CD4-positive, alpha-beta T cell treated with Interleukin-4 for 1 hour (primary cell): ENCODE measurements around the gene MPZ.
"Not testable (repeated sequence)": the region's sequence is repeated elsewhere in the genome, so short reads cannot be mapped to it uniquely, and the experiment has no call there.

Experiments
- DNase-seq, 2 donors: peaks; one replicate each; pipeline ENCODE4 v3.0.0-alpha.2; 2020 to 2022

MPZ gene

DNA sequence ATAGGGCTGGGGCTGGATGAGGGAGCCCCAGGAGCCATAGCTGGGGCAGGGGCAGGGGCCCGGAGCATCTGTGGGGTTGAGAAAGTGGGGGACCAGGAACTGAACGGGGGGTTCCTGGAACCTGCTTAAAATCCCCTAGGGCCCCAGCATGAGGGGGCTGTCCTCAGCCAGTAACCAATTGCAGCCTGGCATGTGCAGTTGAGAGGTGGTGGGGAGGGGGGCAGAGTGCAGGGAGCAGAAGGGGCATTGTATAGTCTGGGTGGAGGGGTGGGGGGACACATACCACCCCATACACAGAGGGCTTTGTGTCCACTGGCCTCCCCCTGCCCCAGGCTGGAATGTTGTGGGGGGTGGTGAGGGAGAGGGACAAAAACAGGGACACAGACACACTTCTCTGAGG is at the start of gene MPZ:
TSS of gene MPZ (minus strand) at position 101 of the 400 bp plus-strand sequence. CDS start at position 38, 63 bp downstream.
- no peak for DNase-seq

DNA sequence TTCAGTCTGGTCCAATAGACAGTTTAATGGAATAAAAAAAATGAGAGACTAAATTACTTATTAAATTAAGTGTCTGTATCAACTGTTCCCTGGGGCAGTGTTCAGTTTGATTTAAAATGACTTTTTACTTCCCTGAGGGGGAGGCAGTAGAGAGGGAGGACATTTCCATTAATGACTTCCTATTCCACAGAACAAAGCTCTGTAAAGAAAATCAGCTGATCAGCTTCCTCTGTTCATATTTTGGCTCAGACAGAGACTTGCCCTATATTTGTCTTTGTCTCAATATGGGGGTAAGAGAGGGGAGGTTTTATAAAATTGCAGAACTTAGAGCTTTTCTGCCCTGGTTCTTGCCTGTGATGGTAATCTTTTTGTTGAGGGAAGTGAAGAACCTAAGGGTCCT is 49.5 kb upstream of the MPZ start:
- DNase-seq: no peak

DNA sequence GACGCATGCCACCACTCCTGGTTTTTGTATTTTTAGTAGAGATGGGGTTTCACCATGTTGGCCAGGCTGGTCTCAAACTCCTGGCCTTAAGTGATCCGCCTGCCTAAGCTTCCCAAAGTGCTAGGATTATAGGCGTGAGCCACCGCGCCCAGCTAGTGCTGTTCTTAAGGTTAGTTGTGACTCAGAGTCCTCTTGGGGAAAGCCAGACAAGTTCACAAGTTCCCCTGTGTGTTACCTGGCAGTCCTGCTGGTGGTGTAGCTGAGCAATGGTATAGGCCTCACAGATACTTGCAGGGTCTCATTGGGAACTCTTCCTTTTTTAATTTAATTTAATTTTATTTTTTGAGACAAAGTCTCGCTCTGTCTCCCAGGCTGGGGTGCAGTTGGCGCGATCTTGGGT is 47.3 kb upstream of the MPZ start:
- no peak for DNase-seq

DNA sequence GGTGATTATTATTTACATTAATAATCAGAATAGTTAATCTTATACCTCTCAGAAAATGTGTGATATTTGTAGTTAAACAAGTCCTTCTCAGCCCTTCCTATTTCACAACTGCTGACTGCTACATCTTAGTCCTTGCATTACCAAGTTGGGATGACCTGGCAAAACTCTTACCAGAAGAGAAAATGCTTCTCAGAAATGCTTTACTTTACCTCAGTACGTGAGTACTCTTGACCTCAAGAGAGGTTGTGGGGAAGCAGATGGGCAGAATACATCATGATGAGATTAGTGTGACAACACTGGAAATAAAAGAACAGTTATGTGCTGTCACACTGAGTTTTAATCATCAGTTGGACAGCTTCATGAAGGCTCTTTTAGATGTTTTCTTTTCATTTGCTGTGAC is 41.7 kb upstream of the MPZ start:
- no peak for DNase-seq

DNA sequence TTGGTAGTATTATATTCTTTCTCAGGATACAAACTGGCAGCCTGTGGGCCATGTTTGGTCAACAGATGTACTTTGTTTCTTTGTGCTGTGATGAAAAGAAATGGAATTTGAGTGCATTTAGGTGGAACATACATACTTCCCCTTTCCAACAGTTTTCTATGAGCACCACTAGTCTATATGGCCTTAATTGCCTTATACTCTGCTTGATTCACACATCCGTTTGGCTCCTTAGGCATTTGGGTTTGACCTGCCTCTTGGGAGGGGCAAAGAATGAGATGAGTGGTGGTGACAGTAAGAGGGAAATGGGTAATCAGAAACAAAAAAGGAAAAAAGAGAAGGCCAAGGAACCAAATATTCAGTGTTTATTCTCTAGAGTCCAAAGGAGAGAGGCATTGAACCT is 40.9 kb upstream of the MPZ start:
- DNase-seq: no peak

DNA sequence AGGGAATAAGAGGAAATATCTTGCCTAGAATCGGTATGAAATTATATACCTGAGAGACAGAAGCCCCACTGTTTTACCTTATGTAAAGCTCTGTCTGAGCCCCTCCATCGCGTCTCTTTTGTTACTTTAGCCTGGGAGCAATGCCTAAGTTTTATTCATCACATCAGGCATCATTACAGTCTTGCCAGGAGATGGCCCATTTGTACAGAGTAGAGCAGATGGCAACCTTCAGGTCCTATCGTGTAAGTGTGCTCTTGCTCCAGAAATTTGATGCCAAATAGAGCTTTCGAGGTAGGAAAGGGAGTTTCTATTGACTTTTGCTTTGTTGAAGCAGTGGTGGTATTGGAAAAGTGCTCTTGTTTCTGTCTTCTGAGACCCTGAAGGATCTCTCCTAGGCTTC is 33.1 kb upstream of the MPZ start:
- DNase-seq: no peak

DNA sequence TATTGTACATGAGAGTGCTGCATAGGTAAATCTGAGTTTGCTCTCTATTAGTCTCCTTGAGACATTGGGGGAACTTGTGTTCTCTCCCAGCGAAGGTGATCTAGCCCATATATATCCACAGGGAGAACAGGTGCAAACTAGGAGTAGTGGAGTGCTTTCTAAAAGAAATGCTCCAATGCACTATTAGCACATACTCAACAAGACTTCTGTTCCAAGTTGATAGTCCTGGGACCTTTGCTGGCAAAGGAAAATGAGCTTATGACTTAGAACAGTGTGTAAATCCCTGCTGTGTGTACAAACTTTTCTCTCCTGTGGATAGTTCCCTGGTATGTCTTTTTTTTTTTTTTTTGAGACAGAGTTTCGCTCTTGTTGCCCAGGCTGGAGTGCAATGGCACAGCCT is 32.4 kb upstream of the MPZ start:
- DNase-seq: no peak

DNA sequence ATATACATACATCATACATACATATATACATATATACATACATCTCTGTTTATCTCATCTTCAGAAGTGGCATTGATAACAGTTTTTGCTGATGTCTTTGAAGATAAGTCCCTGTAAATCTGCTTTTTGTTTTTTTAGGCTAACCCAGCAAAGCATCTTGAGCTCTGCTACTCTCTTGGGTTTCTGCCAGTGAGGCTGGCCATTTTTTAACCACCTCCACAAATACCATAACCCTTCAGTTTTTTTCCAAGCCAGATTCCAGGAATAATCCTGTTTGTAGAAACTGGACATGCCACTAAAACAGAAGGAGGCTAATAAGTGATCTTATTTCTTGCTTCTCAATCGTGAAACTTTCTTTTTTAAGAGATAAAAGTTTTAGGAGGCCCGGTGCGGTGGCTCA is 26.0 kb upstream of the MPZ start:
- no peak for DNase-seq

DNA sequence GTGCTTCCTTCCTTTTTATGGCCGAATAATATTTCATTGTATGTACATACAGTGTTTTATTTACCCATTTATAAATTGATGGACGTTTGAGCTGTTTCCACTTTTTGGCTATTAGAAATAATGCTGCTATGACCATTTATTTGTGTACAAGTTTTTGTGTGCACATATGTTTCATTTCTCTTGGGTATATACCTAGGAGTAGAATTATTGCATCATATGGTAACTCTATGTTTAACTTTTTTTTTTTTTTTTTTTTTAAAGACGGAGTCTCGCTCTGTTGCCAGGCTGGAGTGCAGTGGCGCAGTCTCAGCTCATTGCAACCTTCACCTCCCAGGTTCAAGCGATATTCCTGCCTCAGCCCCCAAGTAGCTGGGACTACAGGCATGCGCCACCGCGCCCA is 23.4 kb upstream of the MPZ start:
- no peak for DNase-seq

DNA sequence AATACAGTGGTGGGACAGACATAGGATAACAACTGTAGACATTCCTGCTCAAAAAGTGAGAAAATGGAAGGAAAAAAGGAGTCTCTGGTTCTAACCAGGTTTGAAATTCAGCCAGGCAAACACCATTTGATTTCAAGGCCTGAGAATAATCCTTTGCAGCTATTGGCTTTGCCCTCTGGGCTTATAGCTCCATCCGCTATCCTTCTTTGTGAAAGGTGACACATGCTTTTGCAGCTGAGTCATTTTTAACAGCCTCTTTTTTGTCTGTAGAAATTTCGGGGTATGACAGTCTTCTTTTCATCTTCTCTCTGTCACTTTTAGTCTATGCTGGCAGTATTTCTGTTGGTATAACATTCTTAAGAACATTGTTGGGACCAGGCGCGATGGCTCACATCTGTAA is 20.6 kb upstream of the MPZ start:
- DNase-seq: no peak

DNA sequence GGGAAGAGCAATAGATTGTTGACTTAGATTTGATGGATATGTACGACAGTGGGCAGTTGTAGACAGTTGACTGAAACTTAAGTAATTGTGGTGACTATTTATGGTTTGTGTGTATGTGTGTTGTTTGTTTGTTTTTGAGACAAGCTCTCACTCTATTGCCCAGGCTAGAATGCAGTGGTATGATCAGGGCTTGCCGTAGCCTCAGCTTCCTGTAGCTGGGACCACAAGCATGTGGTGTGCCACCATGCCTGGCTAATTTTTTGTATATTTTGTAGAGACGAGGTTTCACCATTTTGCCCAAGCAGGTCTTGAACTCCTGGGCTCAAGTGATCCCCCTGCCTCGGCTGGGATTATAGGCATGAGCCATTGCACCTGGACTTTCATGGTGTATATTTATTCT is 14.3 kb upstream of the MPZ start:
- peak in 1 of 2 donors; percentile 30 for DNase-seq

DNA sequence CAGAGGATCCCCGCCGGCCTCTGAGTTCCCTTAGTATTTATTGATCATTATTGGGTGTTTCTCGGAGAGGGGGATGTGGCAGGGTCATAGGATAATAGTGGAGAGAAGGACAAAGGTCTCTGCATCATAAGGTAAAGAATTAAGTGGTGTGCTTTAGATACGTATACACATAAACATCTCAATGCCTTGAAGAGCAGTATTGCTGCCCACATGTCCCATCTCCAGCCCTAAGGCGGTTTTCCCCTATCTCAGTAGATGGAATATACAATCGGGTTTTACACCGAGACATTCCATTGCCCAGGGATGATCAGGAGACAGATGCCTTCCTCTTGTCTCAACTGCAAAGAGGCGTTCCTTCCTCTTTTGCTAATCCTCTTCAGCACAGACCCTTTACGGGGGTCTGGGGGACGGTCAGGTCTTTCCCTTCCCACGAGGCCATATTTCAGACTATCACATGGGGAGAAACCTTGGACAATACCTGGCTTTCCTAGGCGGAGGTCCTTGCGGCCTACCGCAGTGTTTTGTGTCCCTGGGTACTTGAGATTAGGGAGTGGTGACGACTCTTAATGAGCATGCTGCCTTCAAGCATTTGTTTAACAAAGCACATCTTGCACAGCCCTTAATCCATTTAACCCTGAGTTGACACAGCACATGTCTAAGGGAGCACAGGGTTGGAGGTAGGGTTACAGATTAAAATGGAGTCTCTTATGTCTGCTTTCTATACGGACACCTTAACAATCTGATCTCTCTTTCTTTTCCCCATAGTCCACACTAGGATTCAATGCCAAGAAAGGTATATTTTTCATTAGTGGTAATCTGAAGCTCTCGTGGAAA is 6.3 kb upstream of the MPZ start:
- not testable (repeated sequence) for DNase-seq

DNA sequence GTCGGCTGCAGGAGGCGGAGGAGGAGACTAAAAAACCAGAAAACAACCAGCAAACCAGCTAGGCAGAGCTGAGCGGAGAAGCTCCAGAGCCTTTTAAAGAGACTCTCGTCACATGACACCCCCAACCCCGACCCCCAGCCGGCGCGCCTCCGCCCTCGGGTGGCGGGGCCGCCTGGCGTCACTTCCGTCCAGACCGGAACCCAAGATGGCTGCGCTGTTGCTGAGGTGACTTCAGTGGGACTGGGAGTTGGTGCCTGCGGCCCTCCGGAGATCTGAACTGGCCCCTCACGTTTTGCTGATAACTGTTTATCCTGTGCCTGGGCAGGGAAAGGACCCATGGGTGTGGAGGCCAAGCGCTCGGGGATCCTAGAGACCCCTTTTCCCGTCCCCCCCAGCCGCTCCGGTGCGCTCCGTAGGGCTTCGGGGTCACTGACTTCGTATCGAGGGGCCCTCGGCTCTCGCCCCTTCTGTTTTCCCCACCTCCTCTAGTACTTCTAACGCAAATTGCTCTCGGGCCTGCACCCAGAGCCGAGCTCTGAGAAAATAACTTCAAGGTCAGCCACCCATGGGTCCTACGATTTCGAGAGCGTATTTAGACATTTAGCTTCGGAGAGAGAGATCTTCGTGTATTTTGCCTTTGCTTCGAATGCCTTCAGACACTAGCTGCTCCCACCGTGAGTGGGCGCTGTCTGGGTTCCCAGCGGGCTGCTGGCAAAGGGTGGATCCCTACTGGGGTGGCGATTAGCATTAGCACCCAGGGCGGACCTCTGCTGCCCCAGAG is 4.6 kb upstream of the MPZ start, which contains the start of gene SDHC:
TSS of gene SDHC (plus strand) at position 181 of the 781 bp plus-strand sequence. CDS start at position 206, 25 bp downstream.
- peak; percentile 93 to 94 for DNase-seq

DNA sequence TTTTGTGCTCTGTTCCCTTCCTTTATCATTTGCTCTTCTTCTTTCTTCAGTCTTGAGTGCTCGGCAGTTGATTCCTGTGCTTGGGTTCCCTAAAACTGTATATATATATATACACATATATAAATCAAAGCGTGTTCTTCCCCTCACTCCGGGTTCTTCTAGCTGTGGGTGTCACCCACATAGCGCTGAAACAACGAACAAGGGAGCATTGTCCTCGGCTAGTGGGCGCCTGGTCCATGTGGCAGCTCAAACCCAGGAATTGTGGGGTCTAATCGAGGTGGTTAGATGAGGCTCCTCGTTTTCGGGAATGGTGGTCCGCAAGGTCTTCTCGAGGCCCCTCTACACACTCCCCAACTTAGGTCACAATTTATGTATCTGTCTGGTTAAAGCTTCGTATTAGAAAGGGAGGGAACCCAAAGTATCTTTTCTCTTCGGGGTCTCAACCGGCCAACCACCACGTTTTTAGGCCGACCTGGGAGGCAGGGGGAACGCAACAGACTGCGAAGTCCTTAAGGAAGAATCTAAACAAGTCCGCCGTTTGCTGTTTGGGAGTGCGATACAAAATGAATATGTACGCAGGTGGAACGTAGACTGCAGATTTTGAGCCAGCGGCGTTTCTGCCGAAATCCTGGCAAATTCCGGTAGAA is 3.9 kb upstream of the MPZ start:
- DNase-seq: no peak

DNA sequence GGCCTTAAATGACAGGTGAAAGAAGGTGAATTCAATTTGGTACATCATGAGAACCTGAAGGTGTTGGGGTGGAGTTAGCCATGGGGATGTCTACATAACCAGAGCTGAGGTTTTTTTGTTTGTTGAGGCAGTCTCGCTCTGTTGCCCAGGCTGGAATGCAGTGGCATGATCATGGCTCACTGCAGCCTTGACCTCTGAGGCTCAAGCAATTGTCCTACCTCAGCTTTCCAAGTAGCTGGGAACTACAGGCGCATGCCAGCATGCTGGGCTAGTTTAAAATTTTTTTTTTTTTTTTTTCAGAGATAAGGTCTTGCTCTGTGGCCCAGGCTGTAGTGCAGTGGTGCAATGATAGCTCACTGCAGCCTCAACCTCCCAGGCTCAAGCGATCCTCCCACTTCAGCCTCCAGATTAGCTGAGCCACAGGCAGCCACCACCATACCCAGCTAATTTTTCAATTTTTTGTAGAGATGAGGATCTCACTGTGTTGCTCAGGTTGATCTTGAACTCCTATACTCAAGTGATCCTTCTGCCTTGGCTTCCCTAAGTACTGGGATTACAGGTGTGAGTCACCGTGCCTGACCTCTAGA is 1.9 kb upstream of the MPZ start:
- DNase-seq: no peak

DNA sequence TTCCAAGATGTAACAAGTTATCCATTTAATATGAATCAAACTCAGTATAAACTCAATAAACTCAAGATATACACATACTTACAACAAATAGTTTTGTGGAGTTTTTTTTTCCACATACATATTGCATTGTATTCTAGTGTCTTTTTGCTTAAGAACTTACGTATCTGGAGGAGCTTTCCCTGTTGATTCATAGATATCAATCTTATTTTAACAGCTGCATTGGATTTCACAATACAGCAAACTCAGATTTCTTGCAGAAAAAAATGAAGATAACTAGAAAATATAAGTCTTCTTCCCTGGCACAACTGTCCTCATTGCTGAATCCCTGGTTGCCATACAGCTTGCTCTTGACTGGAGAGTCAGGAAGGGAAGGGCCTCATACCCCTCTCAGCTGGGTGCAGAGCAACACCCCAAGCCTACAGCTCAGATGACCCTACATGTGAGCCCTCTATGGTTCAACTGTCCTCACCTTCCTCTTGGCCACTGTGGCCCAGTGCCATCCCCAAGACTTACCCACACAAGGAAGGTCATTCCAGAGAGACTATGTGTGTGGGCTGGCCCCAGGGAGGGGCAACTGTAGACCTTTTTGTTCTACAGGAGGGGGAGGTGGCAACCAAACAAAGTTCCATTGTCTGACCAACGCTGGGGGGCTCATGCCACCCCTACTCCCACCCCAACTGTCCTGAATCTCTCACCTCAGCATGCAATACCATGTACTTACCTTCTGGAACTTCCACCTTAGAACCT is 1.7 kb downstream of the MPZ start:
- no peak for DNase-seq

DNA sequence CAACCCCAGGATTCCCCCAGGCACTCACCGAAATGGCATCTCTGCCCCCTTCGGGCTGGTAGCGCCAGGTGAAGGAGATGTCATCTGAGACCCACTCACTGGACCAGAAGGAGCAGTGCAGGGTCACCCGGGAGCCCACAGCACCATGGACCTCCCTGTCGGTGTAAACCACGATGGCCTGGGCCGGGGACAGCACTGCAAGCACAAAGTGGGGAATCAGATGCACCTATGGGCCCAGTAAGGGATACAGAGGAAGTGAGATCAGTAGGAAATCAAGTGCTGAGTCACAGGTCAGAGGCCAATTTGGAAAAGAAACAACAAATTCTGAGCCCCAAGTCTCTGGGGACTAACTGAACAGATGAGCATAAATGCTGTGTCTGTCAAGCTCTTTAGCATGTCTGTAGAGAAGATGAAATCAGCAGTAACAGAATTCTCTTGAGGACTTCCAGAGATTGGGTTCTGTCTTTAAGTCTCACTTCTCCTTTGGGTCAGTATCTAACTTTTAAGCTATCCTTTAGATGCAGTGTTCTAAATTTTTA is 2.5 kb downstream of the MPZ start:
- peak; percentile 26 to 33 for DNase-seq

DNA sequence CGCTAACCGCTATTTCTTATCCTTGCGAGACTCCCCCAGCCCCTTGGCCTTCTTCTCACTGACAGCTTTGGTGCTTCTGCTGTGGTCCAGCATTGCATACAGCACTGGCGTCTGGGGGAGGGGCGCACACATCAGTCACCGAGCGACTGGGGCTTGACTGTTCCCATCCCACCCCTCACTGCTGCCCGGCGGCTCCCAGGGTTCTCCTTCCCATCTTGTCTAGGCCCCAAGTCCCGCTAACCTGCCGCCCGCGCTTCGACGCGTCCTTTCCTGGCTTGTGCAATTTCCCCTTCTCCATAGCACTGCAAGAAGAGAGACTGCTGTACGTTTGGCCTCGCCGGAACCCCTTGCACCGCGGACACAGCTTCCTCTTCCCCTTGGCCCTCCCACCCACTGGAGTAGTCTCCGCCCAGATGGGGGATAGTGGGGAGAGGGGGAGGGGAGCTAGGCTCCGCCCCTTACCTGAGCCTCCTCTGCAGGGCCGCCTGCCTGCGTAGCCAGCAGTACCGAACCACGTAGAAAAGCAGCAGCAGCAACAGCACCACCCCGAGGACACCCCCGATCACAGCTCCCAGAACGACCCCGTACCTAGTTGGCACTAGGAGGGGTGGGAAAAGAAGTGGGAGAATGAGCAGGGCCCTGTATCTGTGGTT is 3.8 kb downstream of the MPZ start:
- DNase-seq: peak; percentile 95 to 96

DNA sequence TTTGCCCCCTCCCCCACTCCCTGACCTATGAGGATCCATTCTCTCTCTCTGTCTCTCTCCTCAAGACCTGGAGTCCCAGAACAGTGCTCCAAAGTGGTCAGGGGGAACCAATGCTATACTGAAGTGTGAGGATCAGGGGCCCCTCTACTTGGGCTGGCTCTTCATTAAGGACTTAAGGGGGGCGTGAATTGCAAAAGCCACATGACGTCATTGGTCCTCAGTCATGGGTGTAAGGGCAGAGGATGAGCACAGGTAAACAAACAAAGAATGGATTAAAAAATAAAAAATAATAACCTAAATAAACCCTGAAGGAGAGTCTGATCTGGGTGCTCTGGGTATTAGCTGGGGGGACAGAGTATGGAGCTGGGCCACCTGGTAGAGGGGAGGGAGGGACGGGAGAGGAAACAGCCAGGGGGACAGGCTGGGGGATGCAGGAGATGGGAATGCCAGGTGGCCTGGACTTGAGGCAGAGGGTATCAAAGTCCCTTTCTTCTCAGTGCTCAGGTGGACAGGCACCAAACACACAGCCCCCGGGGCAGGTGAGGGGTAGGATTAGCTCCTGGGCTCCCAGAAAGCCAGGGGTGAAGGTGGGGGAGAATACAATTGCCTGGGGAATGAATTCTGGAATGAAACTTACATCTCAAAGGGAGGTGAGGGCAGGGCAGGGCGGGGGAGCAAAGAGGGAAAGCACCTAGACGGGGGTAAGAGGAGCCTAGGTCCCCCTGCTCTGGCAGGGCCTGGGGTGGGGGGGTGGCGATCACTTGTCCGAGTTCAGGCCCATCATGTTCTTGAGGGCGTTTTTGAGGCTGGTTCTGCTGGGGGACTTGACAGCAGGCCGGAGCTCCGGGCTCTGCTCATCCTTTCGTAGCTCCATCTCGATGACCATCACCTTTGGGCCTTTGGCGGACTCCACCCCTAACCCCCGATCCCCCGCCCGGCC is 4.6 kb downstream of the MPZ start:
- DNase-seq: peak in 1 of 2 donors; percentile 10

DNA sequence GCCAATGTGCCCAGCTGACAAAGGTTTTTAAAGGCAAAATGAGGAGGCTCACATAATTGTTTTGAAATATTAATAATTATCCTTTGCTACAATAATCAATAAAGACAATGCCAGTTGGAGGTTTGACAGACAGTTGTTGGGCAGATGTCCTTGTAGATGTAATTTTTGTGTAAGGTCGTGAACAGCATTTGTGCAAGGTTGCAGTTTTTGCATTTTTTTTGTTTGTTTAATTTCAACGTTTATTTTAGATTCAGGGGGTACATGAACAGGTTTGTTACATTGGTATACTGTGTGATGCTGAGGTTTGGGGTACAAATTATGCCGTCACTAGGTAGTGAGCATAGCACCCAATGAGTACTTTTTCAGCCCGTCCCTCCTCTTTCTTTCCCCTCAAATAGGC is 9.3 kb downstream of the MPZ start:
- no peak for DNase-seq
